Liver (tissue), 9 donors: ENCODE measurements around the gene ZMAT5. TPM values are rescaled to one million over a fixed set of nuclear protein-coding genes. Genes with fewer than 3 reads are reported as not detected.

Experiments
- DNase-seq: peaks from one replicate; pipeline ENCODE4 v3.0.0-alpha.2; 2017; ENCODE audit warnings: low spot score
- H3K27ac ChIP-seq, 2 donors: one replicate each; pipeline ENCODE4 v1.7.0; 2013; ENCODE audit warnings: inconsistent platforms in 2 of 2, low read length in 2 of 2, control low read depth in 1 of 2, low read depth in 1 of 2, mild to moderate bottlenecking in 1 of 2
- H3K27me3 ChIP-seq, 4 donors: one replicate each; pipeline versions ENCODE4 v1.6.1 to v1.7.0; 2013; ENCODE audit warnings: low read length in 3 of 4, inconsistent platforms in 1 of 4, mild to moderate bottlenecking in 1 of 4, moderate library complexity in 1 of 4; ENCODE audit not compliant: control insufficient read depth in 4 of 4, insufficient read depth in 4 of 4
- H3K36me3 ChIP-seq, 4 donors: one replicate each; pipeline versions ENCODE4 v1.6.1 to v1.7.0; 2013; ENCODE audit warnings: low read length in 3 of 4, mild to moderate bottlenecking in 3 of 4, low read depth in 1 of 4, moderate library complexity in 1 of 4; ENCODE audit not compliant: control insufficient read depth in 4 of 4, insufficient read depth in 3 of 4
- H3K4me1 ChIP-seq, 4 donors: one replicate each; pipeline versions ENCODE4 v1.6.1 to v1.7.0; 2013; ENCODE audit warnings: low read length in 3 of 4, mild to moderate bottlenecking in 3 of 4, moderate library complexity in 1 of 4; ENCODE audit not compliant: control insufficient read depth in 4 of 4, insufficient read depth in 4 of 4
- H3K4me3 ChIP-seq, 3 donors: one replicate each; pipeline versions ENCODE4 v1.6.1 to v1.7.0; 2013; ENCODE audit warnings: low read length in 3 of 3, control low read depth in 1 of 3, low read depth in 1 of 3, mild to moderate bottlenecking in 1 of 3
- H3K9ac ChIP-seq, 2 donors: one replicate each; pipeline ENCODE4 v1.7.0; 2013; ENCODE audit warnings: low read length in 2 of 2, mild to moderate bottlenecking in 2 of 2, moderate library complexity in 2 of 2, control low read depth in 1 of 2, low read depth in 1 of 2
- H3K9me3 ChIP-seq, 4 donors: one replicate each; pipeline versions ENCODE4 v1.6.1 to v1.7.0; 2013; ENCODE audit warnings: low read length in 3 of 4; ENCODE audit not compliant: control insufficient read depth in 4 of 4
- CTCF ChIP-seq: fragments of 150-350 bp; IDR thresholded peaks from 2 replicates; pipeline ENCODE4 v1.5.1; 2017; ENCODE audit warnings: improper control_type of control experiment, low read depth, low read length; ENCODE audit not compliant: missing input control
- EGR1 ChIP-seq, 2 donors: IDR thresholded peaks; 2 replicates each; pipeline ENCODE4 v1.6.1; 2016 to 2018; ENCODE audit warnings: antibody characterized with exemption in 2 of 2, low read depth in 2 of 2
- FOXA1 ChIP-seq: IDR thresholded peaks from 2 replicates; pipeline ENCODE4 v1.6.1; 2016; ENCODE audit warnings: antibody characterized with exemption
- FOXA2 ChIP-seq: IDR thresholded peaks from 2 replicates; pipeline ENCODE4 v1.6.1; 2016; ENCODE audit warnings: antibody characterized with exemption
- GABPA ChIP-seq, 2 donors: IDR thresholded peaks in 1 of 2; conservative IDR thresholded peaks in 1 of 2; 2 replicates each; pipeline ENCODE4 v1.6.1; 2016; ENCODE audit warnings: antibody characterized with exemption in 2 of 2, mild to moderate bottlenecking in 1 of 2, moderate library complexity in 1 of 2
- HNF4A ChIP-seq, 2 donors: conservative IDR thresholded peaks; 2 replicates each; pipeline ENCODE4 v1.6.1; 2016; ENCODE audit warnings: antibody characterized with exemption in 2 of 2, mild to moderate bottlenecking in 2 of 2
- JUND ChIP-seq, 2 donors: IDR thresholded peaks; 2 replicates each; pipeline ENCODE4 v1.6.1; 2016; ENCODE audit warnings: antibody characterized with exemption in 2 of 2
- NR2F2 ChIP-seq: IDR thresholded peaks from 2 replicates; pipeline ENCODE4 v1.6.1; 2016; ENCODE audit warnings: antibody characterized with exemption
- RAD21 ChIP-seq, 2 donors: IDR thresholded peaks; 2 replicates each; pipeline ENCODE4 v1.6.1; 2016; ENCODE audit warnings: antibody characterized with exemption in 2 of 2, mild to moderate bottlenecking in 2 of 2
- RXRA ChIP-seq, 2 donors: IDR thresholded peaks; 2 replicates each; pipeline ENCODE4 v1.6.1; 2017 to 2018; ENCODE audit warnings: antibody characterized with exemption in 2 of 2, mild to moderate bottlenecking in 1 of 2
- YY1 ChIP-seq: IDR thresholded peaks from 2 replicates; pipeline ENCODE4 v1.6.1; 2016; ENCODE audit warnings: antibody characterized with exemption, mild to moderate bottlenecking
- WGBS: extraction: QIAGEN DNeasy Blood & Tissue Kit; methylation state at CpG from one replicate; pipeline ENCODE4 v1.1.7; 2013; 5-methylcytosine and 5-hydroxymethylcytosine counted together
- polyA plus RNA-seq, 2 donors: library from polyadenylated mRNA; stranded (reverse) in 1 of 2; unstranded in 1 of 2; fragments of 200-250 nt in 1 of 2; fragments of >200 nt in 1 of 2; fragmentation: Nextera tagmentation in 1 of 2; extraction: Ambion mirVana in 1 of 2; gene quantifications; one replicate each; pipeline versions ENCODE4 v1.2.1 to v1.2.3, GENCODE V29; 2013 to 2015
- total RNA-seq, 2 donors: library from RNA; depleted of rRNA; stranded (reverse); fragments of >200 nt; gene quantifications; one replicate each; pipeline ENCODE4 v1.2.3, GENCODE V29; 2014
- TF ChIP-seq, protein P1 (sequence below): IDR thresholded peaks from 2 replicates; pipeline ENCODE4 v1.6.1; 2016; ENCODE audit warnings: antibody characterized with exemption
- TF ChIP-seq, protein P2 (sequence below): IDR thresholded peaks from 2 replicates; pipeline ENCODE4 v1.6.1; 2016; ENCODE audit warnings: antibody characterized with exemption, mild to moderate bottlenecking
- TF ChIP-seq, protein P3 (sequence below): IDR thresholded peaks from 2 replicates; pipeline ENCODE4 v1.6.1; 2016; ENCODE audit warnings: antibody characterized with exemption
- TF ChIP-seq, protein P4 (sequence below): IDR thresholded peaks from 2 replicates; pipeline ENCODE4 v1.6.1; 2016; ENCODE audit warnings: antibody characterized with exemption
- donor health status: healthy.
- donor health status: healthy.
- donor health status: healthy.
- donor health status: healthy.
- donor health status: healthy.

The ZMAT5 gene
- total and polyA plus RNA-seq, 4 donors, result 9.2 to 18.8 (median 13.5) TPM

- DNase-seq, result no peak
- H3K27me3 ChIP-seq, result no peaks in the 10 kb centered on the region
Observed at GRCh38 chr22:29695129-29695926, 71.5 kb downstream of the ZMAT5 start.

GRCh38 chr22:29693671-29694070 lies 73.1 kb downstream of the ZMAT5 start:
- WGBS, result 78% methylated on average over 9 of the region's 9 CpGs
- Histone ChIP-seq H3K36me3 (peaks cover 4 to 21% (median 7%) of the 10 kb centered on the region in 4 donors), H3K27me3 (no peaks in the 10 kb centered on the region), H3K4me3 (no peak overlapping the region), H3K9me3 (no peaks in the 10 kb centered on the region), H3K4me1 (no peaks in the 10 kb centered on the region), H3K27ac (no peak overlapping the region), H3K9ac (no peak overlapping the region)
- TF ChIP-seq, protein P1, sequence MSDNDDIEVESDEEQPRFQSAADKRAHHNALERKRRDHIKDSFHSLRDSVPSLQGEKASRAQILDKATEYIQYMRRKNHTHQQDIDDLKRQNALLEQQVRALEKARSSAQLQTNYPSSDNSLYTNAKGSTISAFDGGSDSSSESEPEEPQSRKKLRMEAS, result no peak
- TF ChIP-seq, protein P2, sequence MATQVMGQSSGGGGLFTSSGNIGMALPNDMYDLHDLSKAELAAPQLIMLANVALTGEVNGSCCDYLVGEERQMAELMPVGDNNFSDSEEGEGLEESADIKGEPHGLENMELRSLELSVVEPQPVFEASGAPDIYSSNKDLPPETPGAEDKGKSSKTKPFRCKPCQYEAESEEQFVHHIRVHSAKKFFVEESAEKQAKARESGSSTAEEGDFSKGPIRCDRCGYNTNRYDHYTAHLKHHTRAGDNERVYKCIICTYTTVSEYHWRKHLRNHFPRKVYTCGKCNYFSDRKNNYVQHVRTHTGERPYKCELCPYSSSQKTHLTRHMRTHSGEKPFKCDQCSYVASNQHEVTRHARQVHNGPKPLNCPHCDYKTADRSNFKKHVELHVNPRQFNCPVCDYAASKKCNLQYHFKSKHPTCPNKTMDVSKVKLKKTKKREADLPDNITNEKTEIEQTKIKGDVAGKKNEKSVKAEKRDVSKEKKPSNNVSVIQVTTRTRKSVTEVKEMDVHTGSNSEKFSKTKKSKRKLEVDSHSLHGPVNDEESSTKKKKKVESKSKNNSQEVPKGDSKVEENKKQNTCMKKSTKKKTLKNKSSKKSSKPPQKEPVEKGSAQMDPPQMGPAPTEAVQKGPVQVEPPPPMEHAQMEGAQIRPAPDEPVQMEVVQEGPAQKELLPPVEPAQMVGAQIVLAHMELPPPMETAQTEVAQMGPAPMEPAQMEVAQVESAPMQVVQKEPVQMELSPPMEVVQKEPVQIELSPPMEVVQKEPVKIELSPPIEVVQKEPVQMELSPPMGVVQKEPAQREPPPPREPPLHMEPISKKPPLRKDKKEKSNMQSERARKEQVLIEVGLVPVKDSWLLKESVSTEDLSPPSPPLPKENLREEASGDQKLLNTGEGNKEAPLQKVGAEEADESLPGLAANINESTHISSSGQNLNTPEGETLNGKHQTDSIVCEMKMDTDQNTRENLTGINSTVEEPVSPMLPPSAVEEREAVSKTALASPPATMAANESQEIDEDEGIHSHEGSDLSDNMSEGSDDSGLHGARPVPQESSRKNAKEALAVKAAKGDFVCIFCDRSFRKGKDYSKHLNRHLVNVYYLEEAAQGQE, result no peak
- TF ChIP-seq RAD21 (IDR thresholded peaks at IDR 0.05) (no peak), HNF4A (conservative IDR thresholded peaks at IDR 0.05) (no peak), RXRA (IDR thresholded peaks at IDR 0.05) (no peak), YY1 (no peak), GABPA (IDR thresholded peaks at IDR 0.05 in 1 of 2, conservative IDR thresholded peaks at IDR 0.05 in 1 of 2) (no peak), FOXA1 (no peak), FOXA2 (no peak), CTCF (no peak)
- TF ChIP-seq, protein P3, sequence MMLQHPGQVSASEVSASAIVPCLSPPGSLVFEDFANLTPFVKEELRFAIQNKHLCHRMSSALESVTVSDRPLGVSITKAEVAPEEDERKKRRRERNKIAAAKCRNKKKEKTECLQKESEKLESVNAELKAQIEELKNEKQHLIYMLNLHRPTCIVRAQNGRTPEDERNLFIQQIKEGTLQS, result no peak
- DNase-seq, result no peak

More at GRCh38 chr22:29695129-29695926, 71.5 kb downstream of the ZMAT5 start:
- 96% methylated on average over 33 of the region's 33 CpGs for WGBS
- Histone ChIP-seq H3K27ac (no peak overlapping the region), H3K9me3 (no peaks in the 10 kb centered on the region), H3K9ac (no peak overlapping the region), H3K36me3 (peaks cover 4 to 21% (median 7%) of the 10 kb centered on the region in 4 donors), H3K4me3 (no peak overlapping the region), H3K4me1 (no peaks in the 10 kb centered on the region)
- TF ChIP-seq JUND (IDR thresholded peaks at IDR 0.05), result no peak
- TF ChIP-seq, protein P4, sequence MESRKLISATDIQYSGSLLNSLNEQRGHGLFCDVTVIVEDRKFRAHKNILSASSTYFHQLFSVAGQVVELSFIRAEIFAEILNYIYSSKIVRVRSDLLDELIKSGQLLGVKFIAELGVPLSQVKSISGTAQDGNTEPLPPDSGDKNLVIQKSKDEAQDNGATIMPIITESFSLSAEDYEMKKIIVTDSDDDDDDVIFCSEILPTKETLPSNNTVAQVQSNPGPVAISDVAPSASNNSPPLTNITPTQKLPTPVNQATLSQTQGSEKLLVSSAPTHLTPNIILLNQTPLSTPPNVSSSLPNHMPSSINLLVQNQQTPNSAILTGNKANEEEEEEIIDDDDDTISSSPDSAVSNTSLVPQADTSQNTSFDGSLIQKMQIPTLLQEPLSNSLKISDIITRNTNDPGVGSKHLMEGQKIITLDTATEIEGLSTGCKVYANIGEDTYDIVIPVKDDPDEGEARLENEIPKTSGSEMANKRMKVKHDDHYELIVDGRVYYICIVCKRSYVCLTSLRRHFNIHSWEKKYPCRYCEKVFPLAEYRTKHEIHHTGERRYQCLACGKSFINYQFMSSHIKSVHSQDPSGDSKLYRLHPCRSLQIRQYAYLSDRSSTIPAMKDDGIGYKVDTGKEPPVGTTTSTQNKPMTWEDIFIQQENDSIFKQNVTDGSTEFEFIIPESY, result no peak
- TF ChIP-seq, protein P3, result no peak
- TF ChIP-seq, protein P1, result no peak
- TF ChIP-seq NR2F2, result no peak
- no peak for TF ChIP-seq CTCF
- no peak for TF ChIP-seq RAD21 (IDR thresholded peaks at IDR 0.05)
- TF ChIP-seq EGR1 (IDR thresholded peaks at IDR 0.05; ENCODE audit: low read depth in 2 of 2), result no peak
- TF ChIP-seq RXRA (IDR thresholded peaks at IDR 0.05), result no peak
